HG03097 (cell line): ENCODE measurements around the gene SPAM1.
"Not testable (repeated sequence)": the region's sequence is repeated elsewhere in the genome, so short reads cannot be mapped to it uniquely, and the experiment has no call there.

Experiments used
- ATAC-seq: cut with Tn5 transposase; IDR thresholded peaks from one replicate; pipeline ENCODE4 v1.9.1; 2021; ENCODE audit not compliant: unreplicated experiment, low FRiP score

The SPAM1 gene

GRCh38 chr7:123945938-123946337, 20.9 kb downstream of the SPAM1 start:
- ATAC-seq = no peak

GRCh38 chr7:123948136-123948535, 23.1 kb downstream of the SPAM1 start:
- no peak for ATAC-seq

GRCh38 chr7:123958186-123958703, 33.2 kb downstream of the SPAM1 start:
- no peak for ATAC-seq

- no peak for ATAC-seq
Observed at GRCh38 chr7:123961771-123962170, 36.7 kb downstream of the SPAM1 start.

GRCh38 chr7:123966936-123967335, 41.9 kb downstream of the SPAM1 start:
- ATAC-seq = no peak

- ATAC-seq = no peak
Observed at GRCh38 chr7:123972045-123972444, 47.0 kb downstream of the SPAM1 start.

GRCh38 chr7:123972831-123973230, 47.8 kb downstream of the SPAM1 start:
- no peak for ATAC-seq

GRCh38 chr7:123974326-123974908, 49.4 kb downstream of the SPAM1 start:
- no peak for ATAC-seq

GRCh38 chr7:123975084-123975483, 50.0 kb downstream of the SPAM1 start:
- no peak for ATAC-seq

- no peak for ATAC-seq
Observed at GRCh38 chr7:123977081-123977480, 52.0 kb downstream of the SPAM1 start.

GRCh38 chr7:123979876-123980275, 54.8 kb downstream of the SPAM1 start:
- no peak for ATAC-seq

GRCh38 chr7:123987445-123987844, 62.4 kb downstream of the SPAM1 start:
- ATAC-seq = no peak

GRCh38 chr7:123992913-123993518, 68.0 kb downstream of the SPAM1 start:
- ATAC-seq = no peak

- no peak for ATAC-seq
Observed at GRCh38 chr7:123993996-123994395, 69.0 kb downstream of the SPAM1 start.

GRCh38 chr7:123994449-123994848, 69.4 kb downstream of the SPAM1 start:
- no peak for ATAC-seq

- ATAC-seq = no peak
Observed at GRCh38 chr7:123995617-123996326, 70.7 kb downstream of the SPAM1 start.

- ATAC-seq = no peak
Observed at GRCh38 chr7:123996327-123996625, 71.2 kb downstream of the SPAM1 start.

GRCh38 chr7:123998921-123999320, 73.9 kb downstream of the SPAM1 start:
- no peak for ATAC-seq

GRCh38 chr7:123999703-124000102, 74.7 kb downstream of the SPAM1 start:
- ATAC-seq = no peak

GRCh38 chr7:124008296-124008695, 83.3 kb downstream of the SPAM1 start:
- ATAC-seq = not testable (repeated sequence)

- ATAC-seq = no peak
Observed at GRCh38 chr7:124009321-124009720, 84.3 kb downstream of the SPAM1 start.
